ENCODE measurements around the gene GTPBP3.

GTPBP3 gene

GRCh38 chr19:17309965-17310461 lies 27.3 kb upstream of the GTPBP3 start:
- peak; percentile 22 for DNase-seq

GRCh38 chr19:17311455-17312188 lies 25.7 kb upstream of the GTPBP3 start:
- no peak for DNase-seq

- DNase-seq, result no peak
Observed at GRCh38 chr19:17312189-17313113, 24.9 kb upstream of the GTPBP3 start.

- no peak for DNase-seq
Observed at GRCh38 chr19:17314007-17314593, 23.3 kb upstream of the GTPBP3 start.

DNA sequence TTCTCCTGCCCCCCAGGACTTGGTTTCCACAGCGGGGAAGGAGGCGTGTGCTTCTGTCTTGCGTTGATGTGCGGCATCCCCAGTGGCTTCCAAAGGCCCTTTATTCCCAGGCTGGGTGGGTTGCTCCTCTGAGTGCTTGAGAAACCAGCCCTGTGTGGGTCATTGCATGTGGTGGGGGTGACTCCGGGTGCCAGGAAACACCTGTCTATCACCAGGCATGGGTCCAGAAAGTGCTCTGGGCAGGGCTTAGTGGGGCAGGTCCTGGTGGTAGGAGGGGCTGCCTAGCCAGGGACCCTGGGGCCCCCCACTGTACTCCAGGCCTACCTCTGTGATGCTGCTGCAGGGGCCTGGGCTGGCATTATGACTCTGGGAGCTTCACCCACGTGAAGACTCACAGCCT lies 18.4 kb upstream of the GTPBP3 start:
- no peak for DNase-seq

DNA sequence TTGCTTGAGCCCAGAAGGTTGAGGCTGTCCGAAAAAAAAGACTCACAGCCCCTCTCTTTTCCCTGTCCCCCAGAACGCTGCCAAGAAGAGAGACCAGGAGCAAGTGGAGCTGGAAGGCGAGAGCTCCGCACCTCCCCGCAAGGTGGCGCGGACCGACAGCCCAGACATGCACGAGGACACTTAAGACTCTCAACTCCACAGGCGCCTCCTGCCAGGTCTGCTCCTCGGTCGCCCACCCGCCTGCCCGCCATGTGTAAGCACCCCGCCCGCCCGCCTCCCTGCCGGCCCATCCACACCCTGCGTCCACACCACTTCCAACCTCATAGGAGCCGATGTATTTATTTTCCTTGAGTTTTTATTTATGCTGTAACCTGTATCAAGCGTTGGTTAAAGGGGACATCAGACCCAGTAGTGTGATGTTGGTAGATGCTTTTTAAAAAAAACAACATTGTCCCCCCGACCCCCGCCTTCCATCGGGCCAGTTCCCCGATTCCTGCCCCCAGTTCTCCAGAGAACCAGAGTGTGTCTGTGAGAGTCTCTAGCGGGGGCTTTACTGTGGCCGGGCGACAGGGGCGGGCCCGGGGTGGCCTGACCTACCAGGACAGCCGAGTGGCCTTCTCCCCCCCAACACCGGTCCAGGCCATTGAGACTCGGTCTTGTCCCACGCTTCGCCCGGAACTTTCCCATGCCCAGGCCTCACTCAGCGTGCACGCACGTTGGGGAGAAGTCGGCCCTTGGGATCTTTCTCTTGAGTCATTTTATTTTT lies 17.7 kb upstream of the GTPBP3 start:
- no peak for DNase-seq

- DNase-seq, result no peak
Observed at GRCh38 chr19:17320435-17320834, 16.9 kb upstream of the GTPBP3 start.

- DNase-seq, result no peak
Observed at GRCh38 chr19:17321655-17322489, 15.5 kb upstream of the GTPBP3 start.

DNA sequence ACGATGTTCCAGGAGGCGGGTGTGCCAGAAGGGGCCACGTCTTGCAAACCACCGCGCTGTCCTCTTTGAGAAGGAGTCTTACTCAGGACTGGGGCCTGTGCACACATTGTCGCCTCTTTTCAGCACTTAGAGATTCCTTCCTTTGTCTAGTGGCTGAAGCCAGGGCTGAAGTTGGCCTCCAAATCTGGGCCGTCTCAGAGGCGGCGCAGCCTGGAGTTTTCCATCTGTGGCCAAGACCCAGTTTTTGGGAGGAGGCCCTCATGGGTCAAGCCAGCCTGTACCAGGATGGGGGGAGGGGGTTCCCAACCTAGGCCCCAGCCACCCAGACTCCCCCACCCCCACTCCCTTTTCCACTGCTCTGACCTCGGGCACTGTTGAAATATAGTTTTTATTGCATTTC lies 14.5 kb upstream of the GTPBP3 start:
- DNase-seq, result no peak

- no peak for DNase-seq
Observed at GRCh38 chr19:17323300-17323963, 13.9 kb upstream of the GTPBP3 start.

- no peak for DNase-seq
Observed at GRCh38 chr19:17323964-17324332, 13.4 kb upstream of the GTPBP3 start.

DNA sequence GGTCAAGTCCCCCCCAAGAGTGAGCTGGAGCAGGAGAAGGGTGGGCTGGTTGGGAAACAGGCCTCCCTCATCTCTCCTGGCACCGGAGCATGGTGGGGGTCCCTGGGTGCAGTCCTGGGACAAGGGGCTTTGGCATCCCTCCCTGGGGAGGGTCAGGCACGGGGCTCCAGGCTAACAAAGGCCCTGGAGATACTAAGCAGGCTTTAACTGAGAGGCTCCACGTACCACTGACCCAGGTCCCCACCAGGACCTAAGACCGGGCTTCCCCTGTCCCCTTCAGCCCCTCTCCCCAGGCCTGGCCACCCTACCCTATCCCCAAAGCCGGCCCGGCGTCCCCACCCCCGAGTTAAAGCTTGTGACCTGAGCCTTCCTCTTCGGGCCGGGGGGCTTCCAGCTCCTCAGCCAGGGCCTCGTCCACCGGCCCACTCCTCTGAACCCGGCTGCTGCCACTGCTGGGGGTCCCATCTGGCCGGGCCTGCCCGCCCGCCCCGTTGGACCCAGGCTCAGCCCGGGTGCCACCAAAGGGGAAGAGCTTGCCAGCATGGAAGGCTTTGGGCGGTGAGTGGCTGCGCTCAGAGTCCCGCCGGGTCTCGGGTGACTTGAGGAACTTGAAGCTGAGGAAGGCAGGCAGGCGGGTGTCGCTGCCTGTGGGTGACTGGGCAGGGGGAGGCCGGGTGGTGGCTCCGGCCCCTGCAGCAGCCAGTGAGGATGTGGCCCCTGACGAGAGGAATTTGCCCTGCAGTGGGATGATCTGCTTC lies 12.8 kb upstream of the GTPBP3 start:
- DNase-seq, result no peak

GRCh38 chr19:17325133-17325532 lies 12.2 kb upstream of the GTPBP3 start:
- no peak for DNase-seq

DNA sequence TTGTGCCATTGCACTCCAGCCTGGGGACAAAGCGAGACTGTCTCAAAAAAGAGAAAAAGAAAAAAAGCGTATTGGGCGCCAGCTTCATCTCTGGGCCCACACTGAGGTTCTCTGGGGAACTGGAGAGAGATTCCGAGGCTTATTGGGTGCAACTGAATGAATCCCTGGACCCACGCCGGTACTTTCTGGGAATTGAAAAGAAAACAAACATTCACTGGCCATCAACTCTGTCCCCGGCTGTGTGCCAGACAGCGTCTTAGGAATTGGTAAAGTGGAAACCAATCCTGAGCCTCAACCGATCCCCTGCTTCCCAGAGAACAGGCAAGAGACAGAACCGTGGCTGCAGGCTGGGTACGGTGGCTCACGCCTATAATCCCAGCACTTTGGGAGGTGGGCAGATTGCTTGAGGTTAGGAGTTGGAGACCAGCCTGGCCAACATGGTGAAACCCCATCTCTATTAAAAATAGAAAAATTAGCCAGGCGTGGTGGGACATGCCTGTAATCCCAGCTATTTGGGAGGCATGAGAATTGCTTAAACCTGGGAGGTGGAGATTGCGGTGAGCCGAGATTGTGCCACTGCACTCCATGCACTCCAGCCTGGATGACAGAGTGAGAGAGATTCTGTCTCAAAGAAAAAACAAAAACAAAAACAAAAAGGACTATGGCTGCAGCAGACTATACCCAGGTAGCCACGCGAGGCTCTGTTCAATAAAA lies 11.3 kb upstream of the GTPBP3 start:
- no peak for DNase-seq

DNA sequence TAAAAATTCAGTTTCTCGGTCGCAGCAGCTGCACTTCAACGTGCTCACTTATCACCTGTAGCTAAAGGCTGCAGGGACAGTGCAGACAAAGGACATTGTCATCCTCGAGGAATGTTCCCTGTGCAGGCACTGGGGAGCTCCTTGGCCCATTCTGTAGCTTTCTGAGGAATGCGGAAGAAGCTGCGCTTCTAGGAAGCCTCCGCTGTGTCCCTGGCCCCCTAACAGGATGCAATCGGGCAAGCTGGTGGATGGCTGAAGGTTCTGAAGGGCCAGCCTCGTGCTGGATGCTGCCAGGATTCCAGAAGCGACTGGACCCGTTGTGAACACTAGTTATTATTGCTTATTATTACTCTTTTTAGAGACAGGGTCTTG lies 10.8 kb upstream of the GTPBP3 start:
- no peak for DNase-seq

GRCh38 chr19:17327068-17327653 lies 10.2 kb upstream of the GTPBP3 start:
- no peak for DNase-seq

DNA sequence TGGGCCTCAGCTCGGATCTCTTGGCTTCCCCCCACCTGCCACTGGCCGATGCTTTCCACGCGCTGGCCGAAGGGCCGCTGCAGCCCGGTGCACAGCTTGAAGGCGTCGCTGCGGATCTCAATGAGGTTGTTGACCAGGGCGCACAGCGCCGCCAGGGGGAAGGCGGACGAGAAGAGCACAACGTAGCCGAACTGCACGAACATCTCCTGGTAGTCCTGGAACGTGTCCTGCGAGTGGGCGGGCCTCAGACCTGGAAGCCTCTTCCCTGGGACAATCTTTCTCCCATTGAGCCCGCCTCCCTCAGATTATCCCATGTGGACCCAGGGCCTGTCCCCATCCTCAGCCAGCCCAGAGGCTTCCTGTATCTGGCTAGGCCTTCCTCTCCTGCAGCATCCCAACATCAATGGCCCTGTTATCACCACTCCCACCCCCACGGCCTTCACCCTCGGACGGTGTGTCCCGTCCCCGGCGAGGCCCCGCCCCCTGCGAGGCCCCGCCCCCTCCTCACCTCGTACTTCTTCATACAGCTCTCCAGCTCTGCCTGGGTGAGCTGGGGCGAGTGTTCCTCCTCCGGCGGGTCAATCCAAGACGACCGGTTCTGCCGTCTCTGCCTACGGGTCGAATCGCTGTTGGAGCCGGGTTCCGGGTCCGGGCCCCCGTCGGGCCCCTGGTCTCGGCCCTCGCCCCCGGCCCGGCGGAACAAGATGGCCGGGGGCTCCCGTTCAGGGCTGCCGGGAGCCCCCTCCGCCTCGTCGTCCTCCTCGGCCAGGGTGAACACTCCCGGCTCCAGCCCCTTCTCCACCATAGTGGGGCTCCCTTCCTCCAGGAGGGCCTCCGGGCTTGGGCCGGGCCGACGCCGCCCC lies 9.5 kb upstream of the GTPBP3 start:
- DNase-seq, result peak; percentile 39

All from stimulated activated CD4-positive, alpha-beta T cell treated with anti-CD3 and anti-CD28 coated beads, Interleukin-1b, Interleukin-23, amount 100 ng/mL, for 48 hours (primary cell).